Measurements from ENCODE around the gene CAMTA1. TPM values are rescaled to one million over a fixed set of nuclear protein-coding genes. Genes with fewer than 3 reads are reported as not detected.

CAMTA1 gene
- total RNA-seq, 1 experiment from 2014 or later: 69.5 TPM

DNA sequence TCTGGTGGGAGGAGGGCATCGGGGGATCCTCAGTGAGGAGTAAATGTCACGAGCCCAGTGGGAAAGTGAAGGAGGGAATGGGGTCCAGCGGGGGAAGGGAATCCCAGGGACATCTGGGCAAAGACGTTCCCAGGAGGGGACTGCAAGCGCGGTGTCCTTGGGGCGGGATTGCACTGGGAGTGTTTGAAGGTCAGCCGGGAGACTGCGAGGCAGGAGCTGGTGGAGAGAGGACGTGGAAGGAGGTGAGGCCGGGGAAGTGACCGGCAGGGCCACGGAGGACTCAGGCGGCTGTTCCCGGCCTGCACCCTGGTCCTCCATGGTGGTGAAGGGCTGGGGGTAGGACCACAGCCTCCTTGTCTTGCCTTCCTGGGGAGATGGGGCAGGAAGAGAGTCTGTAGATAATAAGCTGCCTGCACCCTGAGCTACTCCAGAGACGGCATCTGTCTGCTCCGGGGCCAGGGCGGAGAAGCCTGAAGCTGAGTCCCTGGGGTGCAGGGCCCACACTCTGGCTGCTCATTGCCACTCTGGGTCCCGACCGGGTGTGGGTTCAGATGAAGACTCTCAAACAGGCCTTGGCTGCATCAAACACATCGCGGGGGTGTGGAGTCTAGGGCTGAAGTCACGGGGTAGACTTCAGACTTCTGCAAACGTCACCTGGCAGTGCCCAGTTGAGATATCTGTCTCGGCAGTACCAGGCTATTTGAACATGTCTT, 264.8 kb downstream of the CAMTA1 start:
- no peak overlapping the region for H3K4me3 ChIP-seq (replicated peaks in 1 of 2; ENCODE audit: low read depth in 1 of 2, low read length in 2 of 2)
- H3K4me1 ChIP-seq (ENCODE audit: control insufficient read depth in 1 of 2, insufficient read depth in 2 of 2, low read length in 2 of 2): no peaks in the 10 kb centered on the region
- no peaks in the 10 kb centered on the region for H3K9me2 ChIP-seq (ENCODE audit: insufficient read depth)
- RAD21 ChIA-PET (ENCODE audit: low non-redundant PET in 1 of 2, low total read pairs in 2 of 2, uncharacterized antibody in 2 of 2, unreplicated experiment in 2 of 2): no interaction called here
- H3K27me3 ChIP-seq (ENCODE audit: insufficient read depth, low read length): peaks cover 14% of the 10 kb centered on the region
- ATAC-seq (no peak), DNase-seq (ENCODE audit: low read depth, low spot score) (no peak)
- POLR2A ChIA-PET: no interaction called here
- no peaks in the 10 kb centered on the region for H3K79me2 ChIP-seq (ENCODE audit: insufficient read depth, low read length)
- no peak overlapping the region for H2AFZ ChIP-seq (ENCODE audit: low read depth, low read length, poor library complexity, severe bottlenecking)
- no peaks in the 10 kb centered on the region for H3K9me3 ChIP-seq (ENCODE audit: control insufficient read depth in 1 of 2, insufficient read depth in 1 of 2, low read depth in 1 of 2, low read length in 2 of 2)
- no peak overlapping the region for H3K27ac ChIP-seq (ENCODE audit: low read depth, low read length)
- no peak overlapping the region for H3K4me2 ChIP-seq (ENCODE audit: low read length)
- no peaks in the 10 kb centered on the region for H4K20me1 ChIP-seq (ENCODE audit: insufficient read depth)
- TF ChIP-seq JUND (IDR thresholded peaks at IDR 0.05) (no peak), ZFX (IDR thresholded peaks at IDR 0.05) (no peak), CBX3 (IDR thresholded peaks at IDR 0.05; ENCODE audit: low read depth) (no peak), CEBPB (IDR thresholded peaks at IDR 0.05; ENCODE audit: low read depth) (no peak), EGR1 (IDR thresholded peaks at IDR 0.05; ENCODE audit: low read depth) (no peak), RAD21 (IDR thresholded peaks at IDR 0.05; ENCODE audit: low read depth) (no peak), SP1 (IDR thresholded peaks at IDR 0.05; ENCODE audit: low read depth) (no peak), SRF (IDR thresholded peaks at IDR 0.05; ENCODE audit: low read depth) (no peak), TCF7L2 (IDR thresholded peaks at IDR 0.05; ENCODE audit: borderline replicate concordance, extremely low read depth, insufficient read depth, insufficient read length) (no peak), SIN3A (IDR thresholded peaks at IDR 0.05; ENCODE audit: low read depth) (no peak), ELF1 (IDR thresholded peaks at IDR 0.05; ENCODE audit: borderline replicate concordance, low read depth) (no peak), EZH2 (IDR thresholded peaks at IDR 0.05) (no peak)
- TF ChIP-seq, protein P1, sequence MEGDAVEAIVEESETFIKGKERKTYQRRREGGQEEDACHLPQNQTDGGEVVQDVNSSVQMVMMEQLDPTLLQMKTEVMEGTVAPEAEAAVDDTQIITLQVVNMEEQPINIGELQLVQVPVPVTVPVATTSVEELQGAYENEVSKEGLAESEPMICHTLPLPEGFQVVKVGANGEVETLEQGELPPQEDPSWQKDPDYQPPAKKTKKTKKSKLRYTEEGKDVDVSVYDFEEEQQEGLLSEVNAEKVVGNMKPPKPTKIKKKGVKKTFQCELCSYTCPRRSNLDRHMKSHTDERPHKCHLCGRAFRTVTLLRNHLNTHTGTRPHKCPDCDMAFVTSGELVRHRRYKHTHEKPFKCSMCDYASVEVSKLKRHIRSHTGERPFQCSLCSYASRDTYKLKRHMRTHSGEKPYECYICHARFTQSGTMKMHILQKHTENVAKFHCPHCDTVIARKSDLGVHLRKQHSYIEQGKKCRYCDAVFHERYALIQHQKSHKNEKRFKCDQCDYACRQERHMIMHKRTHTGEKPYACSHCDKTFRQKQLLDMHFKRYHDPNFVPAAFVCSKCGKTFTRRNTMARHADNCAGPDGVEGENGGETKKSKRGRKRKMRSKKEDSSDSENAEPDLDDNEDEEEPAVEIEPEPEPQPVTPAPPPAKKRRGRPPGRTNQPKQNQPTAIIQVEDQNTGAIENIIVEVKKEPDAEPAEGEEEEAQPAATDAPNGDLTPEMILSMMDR (IDR thresholded peaks at IDR 0.05 in 2 of 3, conservative IDR thresholded peaks at IDR 0.05 in 1 of 3; ENCODE audit: borderline replicate concordance in 1 of 3, insufficient read depth in 1 of 3, low read depth in 2 of 3, low read length in 2 of 3): no peak
- TF ChIP-seq, protein P2, sequence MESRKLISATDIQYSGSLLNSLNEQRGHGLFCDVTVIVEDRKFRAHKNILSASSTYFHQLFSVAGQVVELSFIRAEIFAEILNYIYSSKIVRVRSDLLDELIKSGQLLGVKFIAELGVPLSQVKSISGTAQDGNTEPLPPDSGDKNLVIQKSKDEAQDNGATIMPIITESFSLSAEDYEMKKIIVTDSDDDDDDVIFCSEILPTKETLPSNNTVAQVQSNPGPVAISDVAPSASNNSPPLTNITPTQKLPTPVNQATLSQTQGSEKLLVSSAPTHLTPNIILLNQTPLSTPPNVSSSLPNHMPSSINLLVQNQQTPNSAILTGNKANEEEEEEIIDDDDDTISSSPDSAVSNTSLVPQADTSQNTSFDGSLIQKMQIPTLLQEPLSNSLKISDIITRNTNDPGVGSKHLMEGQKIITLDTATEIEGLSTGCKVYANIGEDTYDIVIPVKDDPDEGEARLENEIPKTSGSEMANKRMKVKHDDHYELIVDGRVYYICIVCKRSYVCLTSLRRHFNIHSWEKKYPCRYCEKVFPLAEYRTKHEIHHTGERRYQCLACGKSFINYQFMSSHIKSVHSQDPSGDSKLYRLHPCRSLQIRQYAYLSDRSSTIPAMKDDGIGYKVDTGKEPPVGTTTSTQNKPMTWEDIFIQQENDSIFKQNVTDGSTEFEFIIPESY (IDR thresholded peaks at IDR 0.05; ENCODE audit: extremely low read depth, insufficient replicate concordance, low read length): no peak
- TF ChIP-seq, protein P3, sequence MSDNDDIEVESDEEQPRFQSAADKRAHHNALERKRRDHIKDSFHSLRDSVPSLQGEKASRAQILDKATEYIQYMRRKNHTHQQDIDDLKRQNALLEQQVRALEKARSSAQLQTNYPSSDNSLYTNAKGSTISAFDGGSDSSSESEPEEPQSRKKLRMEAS (IDR thresholded peaks at IDR 0.05): no peak
- H3K9ac ChIP-seq (ENCODE audit: low read length): no peak overlapping the region
- BruUV-seq (replicated peaks): no TSS peak
- intact Hi-C loops (cut with micrococcal nuclease): no loop called here
- H3K36me3 ChIP-seq (ENCODE audit: control insufficient read depth in 1 of 2, insufficient read depth in 2 of 2, low read length in 2 of 2): no peaks in the 10 kb centered on the region
- CTCF ChIA-PET: no interaction called here

Data from HCT116 (cell line).